ENCODE measurements around the gene INPP4B.

INPP4B gene

GRCh38 chr4:142423861-142424260 is 422.2 kb downstream of the INPP4B start:
- Histone ChIP-seq H3K36me3 (ENCODE audit: insufficient read depth, low read length) (no peaks in the 10 kb centered on the region), H3K4me1 (ENCODE audit: insufficient read depth, low read length) (no peaks in the 10 kb centered on the region), H3K9me3 (ENCODE audit: low read length) (no peaks in the 10 kb centered on the region), H3K4me3 (ENCODE audit: low read length) (no peak overlapping the region), H3K27me3 (ENCODE audit: insufficient read depth, low read length) (no peaks in the 10 kb centered on the region), H2AFZ (ENCODE audit: low read depth, low read length) (no peak overlapping the region)

- Histone ChIP-seq H3K9me3 (ENCODE audit: low read length) (no peaks in the 10 kb centered on the region), H3K4me1 (ENCODE audit: insufficient read depth, low read length) (no peaks in the 10 kb centered on the region), H3K36me3 (ENCODE audit: insufficient read depth, low read length) (no peaks in the 10 kb centered on the region), H3K4me3 (ENCODE audit: low read length) (no peak overlapping the region), H2AFZ (ENCODE audit: low read depth, low read length) (no peak overlapping the region), H3K27me3 (ENCODE audit: insufficient read depth, low read length) (no peaks in the 10 kb centered on the region)
Observed at GRCh38 chr4:142420311-142421095, 425.6 kb downstream of the INPP4B start.

GRCh38 chr4:142419712-142420111 is 426.4 kb downstream of the INPP4B start:
- Histone ChIP-seq H3K36me3 (ENCODE audit: insufficient read depth, low read length) (no peaks in the 10 kb centered on the region), H3K4me3 (ENCODE audit: low read length) (no peak overlapping the region), H3K4me1 (ENCODE audit: insufficient read depth, low read length) (peaks cover 5% of the 10 kb centered on the region), H2AFZ (ENCODE audit: low read depth, low read length) (no peak overlapping the region), H3K9me3 (ENCODE audit: low read length) (no peaks in the 10 kb centered on the region), H3K27me3 (ENCODE audit: insufficient read depth, low read length) (no peaks in the 10 kb centered on the region)

- no peaks in the 10 kb centered on the region for H3K9me3 ChIP-seq (ENCODE audit: low read length)
- peaks cover 15% of the 10 kb centered on the region for H3K4me1 ChIP-seq (ENCODE audit: insufficient read depth, low read length)
- no peak overlapping the region for H2AFZ ChIP-seq (ENCODE audit: low read depth, low read length)
- no peaks in the 10 kb centered on the region for H3K27me3 ChIP-seq (ENCODE audit: insufficient read depth, low read length)
- H3K4me3 ChIP-seq (ENCODE audit: low read length): no peak overlapping the region
- no peaks in the 10 kb centered on the region for H3K36me3 ChIP-seq (ENCODE audit: insufficient read depth, low read length)
Observed at GRCh38 chr4:142418697-142419096, 427.4 kb downstream of the INPP4B start.

- Histone ChIP-seq H3K4me1 (ENCODE audit: insufficient read depth, low read length) (peaks cover 24% of the 10 kb centered on the region), H3K27me3 (ENCODE audit: insufficient read depth, low read length) (no peaks in the 10 kb centered on the region), H2AFZ (ENCODE audit: low read depth, low read length) (no peak overlapping the region), H3K36me3 (ENCODE audit: insufficient read depth, low read length) (no peaks in the 10 kb centered on the region), H3K9me3 (ENCODE audit: low read length) (no peaks in the 10 kb centered on the region), H3K4me3 (ENCODE audit: low read length) (no peak overlapping the region)
Observed at GRCh38 chr4:142416711-142417275, 429.3 kb downstream of the INPP4B start.

GRCh38 chr4:142416121-142416520 is 430.0 kb downstream of the INPP4B start:
- no peaks in the 10 kb centered on the region for H3K9me3 ChIP-seq (ENCODE audit: low read length)
- H3K4me3 ChIP-seq (ENCODE audit: low read length): no peak overlapping the region
- H2AFZ ChIP-seq (ENCODE audit: low read depth, low read length): no peak overlapping the region
- peaks cover 24% of the 10 kb centered on the region for H3K4me1 ChIP-seq (ENCODE audit: insufficient read depth, low read length)
- no peaks in the 10 kb centered on the region for H3K27me3 ChIP-seq (ENCODE audit: insufficient read depth, low read length)
- no peaks in the 10 kb centered on the region for H3K36me3 ChIP-seq (ENCODE audit: insufficient read depth, low read length)

GRCh38 chr4:142414366-142414990 is 431.6 kb downstream of the INPP4B start:
- Histone ChIP-seq H3K4me1 (ENCODE audit: insufficient read depth, low read length) (peaks cover 24% of the 10 kb centered on the region), H3K36me3 (ENCODE audit: insufficient read depth, low read length) (no peaks in the 10 kb centered on the region), H3K9me3 (ENCODE audit: low read length) (no peaks in the 10 kb centered on the region), H2AFZ (ENCODE audit: low read depth, low read length) (no peak overlapping the region), H3K27me3 (ENCODE audit: insufficient read depth, low read length) (no peaks in the 10 kb centered on the region), H3K4me3 (ENCODE audit: low read length) (no peak overlapping the region)

- Histone ChIP-seq H3K9me3 (ENCODE audit: low read length) (no peaks in the 10 kb centered on the region), H2AFZ (ENCODE audit: low read depth, low read length) (no peak overlapping the region), H3K27me3 (ENCODE audit: insufficient read depth, low read length) (no peaks in the 10 kb centered on the region), H3K4me1 (ENCODE audit: insufficient read depth, low read length) (peaks cover 24% of the 10 kb centered on the region), H3K4me3 (ENCODE audit: low read length) (no peak overlapping the region), H3K36me3 (ENCODE audit: insufficient read depth, low read length) (no peaks in the 10 kb centered on the region)
Observed at GRCh38 chr4:142413485-142413884, 432.6 kb downstream of the INPP4B start.

GRCh38 chr4:142411993-142412392 is 434.1 kb downstream of the INPP4B start:
- Histone ChIP-seq H3K4me1 (ENCODE audit: insufficient read depth, low read length) (peaks cover 24% of the 10 kb centered on the region), H3K9me3 (ENCODE audit: low read length) (no peaks in the 10 kb centered on the region), H3K4me3 (ENCODE audit: low read length) (no peak overlapping the region), H3K36me3 (ENCODE audit: insufficient read depth, low read length) (no peaks in the 10 kb centered on the region), H2AFZ (ENCODE audit: low read depth, low read length) (no peak overlapping the region), H3K27me3 (ENCODE audit: insufficient read depth, low read length) (no peaks in the 10 kb centered on the region)

- H3K4me3 ChIP-seq (ENCODE audit: low read length): no peak overlapping the region
- H3K4me1 ChIP-seq (ENCODE audit: insufficient read depth, low read length): peaks cover 20% of the 10 kb centered on the region
- no peaks in the 10 kb centered on the region for H3K9me3 ChIP-seq (ENCODE audit: low read length)
- H3K27me3 ChIP-seq (ENCODE audit: insufficient read depth, low read length): no peaks in the 10 kb centered on the region
- H2AFZ ChIP-seq (ENCODE audit: low read depth, low read length): no peak overlapping the region
- H3K36me3 ChIP-seq (ENCODE audit: insufficient read depth, low read length): no peaks in the 10 kb centered on the region
Observed at GRCh38 chr4:142408003-142408441, 438.1 kb downstream of the INPP4B start.

GRCh38 chr4:142407596-142407995 is 438.5 kb downstream of the INPP4B start:
- Histone ChIP-seq H3K27me3 (ENCODE audit: insufficient read depth, low read length) (no peaks in the 10 kb centered on the region), H3K36me3 (ENCODE audit: insufficient read depth, low read length) (no peaks in the 10 kb centered on the region), H3K4me1 (ENCODE audit: insufficient read depth, low read length) (peaks cover 18% of the 10 kb centered on the region), H2AFZ (ENCODE audit: low read depth, low read length) (no peak overlapping the region), H3K4me3 (ENCODE audit: low read length) (no peak overlapping the region), H3K9me3 (ENCODE audit: low read length) (no peaks in the 10 kb centered on the region)

GRCh38 chr4:142406917-142407501 is 439.1 kb downstream of the INPP4B start:
- no peak overlapping the region for H2AFZ ChIP-seq (ENCODE audit: low read depth, low read length)
- H3K9me3 ChIP-seq (ENCODE audit: low read length): no peaks in the 10 kb centered on the region
- H3K4me3 ChIP-seq (ENCODE audit: low read length): no peak overlapping the region
- no peaks in the 10 kb centered on the region for H3K27me3 ChIP-seq (ENCODE audit: insufficient read depth, low read length)
- no peaks in the 10 kb centered on the region for H3K36me3 ChIP-seq (ENCODE audit: insufficient read depth, low read length)
- H3K4me1 ChIP-seq (ENCODE audit: insufficient read depth, low read length): peaks cover 18% of the 10 kb centered on the region

- no peaks in the 10 kb centered on the region for H3K27me3 ChIP-seq (ENCODE audit: insufficient read depth, low read length)
- H2AFZ ChIP-seq (ENCODE audit: low read depth, low read length): peak overlapping the region; percentile 72
- H3K9me3 ChIP-seq (ENCODE audit: low read length): no peaks in the 10 kb centered on the region
- H3K4me3 ChIP-seq (ENCODE audit: low read length): peak overlapping the region; percentile 82
- peaks cover 18% of the 10 kb centered on the region for H3K4me1 ChIP-seq (ENCODE audit: insufficient read depth, low read length)
- no peaks in the 10 kb centered on the region for H3K36me3 ChIP-seq (ENCODE audit: insufficient read depth, low read length)
Observed at GRCh38 chr4:142406499-142406835, 439.6 kb downstream of the INPP4B start.
